Measurements from ENCODE around the gene MYO5A. TPM values are rescaled to one million over a fixed set of nuclear protein-coding genes. Genes with fewer than 3 reads are reported as not detected.

The MYO5A gene
- total RNA-seq, 1 donor from 2014 or later = 7.4 TPM

DNA sequence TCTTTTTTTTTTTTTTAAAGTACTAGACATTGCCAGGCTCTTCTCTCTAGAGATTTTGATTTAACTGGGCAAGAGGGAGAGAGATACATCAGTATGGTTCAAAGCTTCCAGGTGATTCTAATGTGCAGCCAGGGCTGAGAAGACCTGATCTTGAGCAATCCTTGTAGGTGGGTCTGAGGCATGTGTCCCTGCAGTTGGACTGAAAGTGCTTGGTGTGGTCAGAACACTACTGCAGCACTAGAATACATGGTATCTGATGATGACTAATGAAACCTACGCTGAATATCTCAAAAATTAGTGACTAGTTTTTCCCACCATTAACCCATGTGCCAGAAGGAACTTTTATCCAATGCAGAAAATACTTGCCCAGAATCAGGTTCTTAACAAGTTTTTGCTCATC, 198.7 kb downstream of the MYO5A start:
- DNase-seq = no peak

DNA sequence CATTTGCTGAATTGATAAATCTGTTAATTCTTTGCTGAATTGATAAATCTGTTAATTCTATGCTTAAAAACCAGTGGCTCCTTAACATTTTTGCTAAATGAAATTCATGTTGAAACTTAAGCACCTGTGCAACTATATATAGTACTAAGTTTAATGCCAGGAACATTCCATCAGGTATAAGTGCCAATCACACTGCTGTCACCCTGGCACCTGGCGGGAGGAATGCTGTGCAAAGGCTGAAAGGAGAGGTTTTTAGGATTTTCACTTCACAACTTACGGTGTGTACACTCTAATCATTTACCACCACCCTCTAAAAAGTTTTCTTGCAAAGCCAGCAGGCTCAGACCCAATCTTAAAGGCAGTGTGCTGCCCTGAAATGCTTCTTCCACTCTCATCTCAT, 199.5 kb downstream of the MYO5A start:
- DNase-seq (no peak), ATAC-seq (ENCODE audit: poor library complexity) (no peak)
- intact Hi-C loops (cut with DNase I) = no loop called here

More for the DNA sequence above, 198.7 kb downstream of the MYO5A start:
- no peak for ATAC-seq (ENCODE audit: poor library complexity)
- intact Hi-C loops (cut with DNase I) = no loop called here

DNA sequence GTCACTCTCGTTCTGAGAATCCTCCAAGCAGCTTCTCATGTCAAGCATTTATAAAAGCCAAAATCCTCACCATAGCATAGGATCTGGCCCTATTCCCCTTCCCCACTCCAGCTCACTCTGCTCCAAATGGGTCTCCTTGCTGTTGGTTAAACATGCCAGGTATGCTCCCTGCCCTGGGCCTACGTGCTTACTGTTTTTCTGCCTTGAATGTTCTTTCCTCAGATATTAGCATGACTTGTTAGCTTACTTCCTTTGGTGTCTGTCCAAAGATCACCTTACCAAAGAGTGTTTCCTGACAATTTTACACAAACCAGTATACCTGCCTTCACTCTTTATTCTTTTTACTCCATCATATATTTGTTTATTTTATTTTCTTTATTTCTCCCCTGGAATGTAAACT, 200.0 kb downstream of the MYO5A start:
- intact Hi-C loops (cut with DNase I) = no loop called here
- DNase-seq (no peak), ATAC-seq (ENCODE audit: poor library complexity) (no peak)

DNA sequence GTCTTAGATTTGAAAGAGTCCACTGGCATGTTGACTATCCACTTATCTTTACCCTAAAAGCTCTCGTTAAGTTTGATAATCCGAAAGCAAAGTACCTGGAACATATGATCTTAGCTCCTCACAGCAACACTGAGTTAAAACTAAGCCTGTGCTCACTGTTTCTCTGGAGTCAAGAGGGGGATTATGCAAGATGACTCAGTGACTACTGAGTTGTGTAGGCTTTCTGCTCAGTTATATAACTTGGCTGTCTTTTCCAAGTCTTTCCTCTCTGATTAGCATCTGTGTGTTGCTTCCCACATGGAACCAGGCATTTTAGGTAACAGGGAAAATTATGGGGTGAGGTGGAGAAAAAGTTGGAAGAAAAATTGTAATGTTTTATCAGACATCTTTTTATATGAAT, 201.9 kb downstream of the MYO5A start:
- DNase-seq = no peak
- ATAC-seq (ENCODE audit: poor library complexity) = no peak
- intact Hi-C loops (cut with DNase I) = no loop called here

DNA sequence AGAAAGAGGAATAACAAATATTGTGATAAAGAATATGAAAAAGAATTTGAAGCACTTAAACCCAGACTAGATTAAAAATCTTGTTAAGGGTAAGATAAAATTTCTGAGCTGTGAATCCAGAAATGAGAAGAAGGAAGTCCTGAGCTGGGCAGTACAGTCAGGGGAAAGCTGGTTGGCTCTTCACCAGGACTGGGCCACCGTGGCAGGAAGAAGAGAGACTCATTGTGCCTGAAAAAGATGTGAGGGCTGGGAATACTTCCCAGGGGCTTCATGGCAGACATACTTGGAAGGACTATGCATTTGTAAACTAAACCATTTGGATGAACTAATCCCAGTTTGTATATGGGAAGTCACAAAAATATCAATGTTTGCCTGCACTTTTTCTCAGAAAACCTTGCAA, 204.6 kb downstream of the MYO5A start:
- DNase-seq = no peak
- ATAC-seq (ENCODE audit: poor library complexity) = no peak
- intact Hi-C loops (cut with DNase I) = no loop called here

DNA sequence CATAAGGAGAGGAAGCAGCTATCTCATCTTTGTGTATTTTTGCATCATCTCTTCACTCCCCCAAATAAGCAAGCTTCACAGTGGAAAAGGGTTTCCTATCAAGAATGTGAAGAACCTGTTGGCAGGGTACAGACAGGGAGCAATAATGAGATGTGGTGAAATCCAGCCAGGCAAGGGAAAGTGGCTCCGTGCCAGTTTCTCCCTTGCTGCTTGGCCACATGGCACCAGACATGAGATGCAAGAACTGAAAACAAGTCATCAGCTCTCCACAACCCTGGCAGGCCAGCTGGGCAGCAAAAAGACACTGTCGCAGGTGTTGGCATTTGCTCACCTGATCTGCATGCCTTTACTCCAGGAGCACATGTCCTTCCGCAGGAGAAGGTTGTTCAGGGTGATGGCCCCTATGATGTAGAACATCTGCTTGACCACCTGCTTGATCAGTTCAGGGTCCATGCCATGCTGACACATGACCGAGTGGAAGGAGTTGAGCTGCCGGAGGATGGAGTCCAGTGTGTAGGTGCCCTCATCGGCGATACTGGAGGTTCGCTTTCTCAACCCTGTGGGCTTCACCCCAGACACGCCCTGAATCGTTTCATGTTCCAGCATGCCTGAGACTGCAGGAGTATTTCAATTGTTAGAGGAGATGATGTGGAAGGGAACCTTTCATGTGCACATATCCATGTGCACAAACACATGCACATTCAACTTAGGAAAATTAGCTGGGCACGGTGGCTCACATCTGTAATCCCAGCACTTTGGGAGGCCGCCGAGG, 209.8 kb downstream of the MYO5A start:
- intact Hi-C loops (cut with DNase I) = no loop called here
- ATAC-seq (ENCODE audit: poor library complexity) = peak; percentile 97
- peak; percentile 76 for DNase-seq

GRCh38 chr15:52317688-52318087, 211.0 kb downstream of the MYO5A start:
- intact Hi-C loops (cut with DNase I) = no loop called here
- DNase-seq = no peak
- no peak for ATAC-seq (ENCODE audit: poor library complexity)

DNA sequence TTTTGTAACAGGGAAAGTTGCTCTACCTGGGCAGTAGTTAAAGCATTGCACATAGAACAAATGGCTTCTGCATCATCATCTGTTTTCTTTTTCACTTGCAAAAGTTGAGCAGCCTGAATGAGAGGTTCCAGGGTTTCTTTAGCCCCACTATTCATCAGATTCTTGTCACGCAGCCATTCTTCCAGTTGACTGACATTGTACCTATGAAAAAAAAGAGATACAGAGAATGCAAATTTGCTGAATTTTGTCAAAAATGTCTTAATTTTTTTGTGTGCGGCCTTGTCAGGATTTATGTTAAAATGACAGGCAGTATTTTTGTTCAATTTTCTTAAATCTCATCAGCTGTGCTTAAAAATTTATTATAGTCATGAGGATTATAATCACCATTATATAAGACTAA, 211.7 kb downstream of the MYO5A start:
- intact Hi-C loops (cut with DNase I) = no loop called here
- ATAC-seq (ENCODE audit: poor library complexity) (no peak), DNase-seq (no peak)

DNA sequence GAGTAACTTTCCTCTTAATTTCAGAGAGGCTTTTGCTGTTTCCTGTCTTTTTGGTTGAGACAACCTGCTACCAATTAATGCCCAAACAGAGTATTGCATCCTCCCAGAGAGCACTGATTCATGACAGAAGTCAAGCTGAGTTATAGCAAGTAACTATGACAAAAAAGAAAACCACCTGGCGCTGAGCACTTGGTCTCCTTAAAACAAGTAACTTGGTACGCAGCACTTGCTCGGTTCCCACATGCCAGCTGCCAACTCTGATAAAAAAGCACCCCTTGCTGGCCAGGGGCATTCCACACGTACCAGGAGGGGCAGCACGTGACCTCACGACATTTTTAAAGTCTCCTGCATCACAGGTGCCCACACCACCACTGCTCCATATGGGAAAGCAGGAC, 219.5 kb downstream of the MYO5A start:
- intact Hi-C loops (cut with DNase I) = no loop called here
- ATAC-seq (ENCODE audit: poor library complexity) (peak; percentile 20), DNase-seq (no peak)

DNA sequence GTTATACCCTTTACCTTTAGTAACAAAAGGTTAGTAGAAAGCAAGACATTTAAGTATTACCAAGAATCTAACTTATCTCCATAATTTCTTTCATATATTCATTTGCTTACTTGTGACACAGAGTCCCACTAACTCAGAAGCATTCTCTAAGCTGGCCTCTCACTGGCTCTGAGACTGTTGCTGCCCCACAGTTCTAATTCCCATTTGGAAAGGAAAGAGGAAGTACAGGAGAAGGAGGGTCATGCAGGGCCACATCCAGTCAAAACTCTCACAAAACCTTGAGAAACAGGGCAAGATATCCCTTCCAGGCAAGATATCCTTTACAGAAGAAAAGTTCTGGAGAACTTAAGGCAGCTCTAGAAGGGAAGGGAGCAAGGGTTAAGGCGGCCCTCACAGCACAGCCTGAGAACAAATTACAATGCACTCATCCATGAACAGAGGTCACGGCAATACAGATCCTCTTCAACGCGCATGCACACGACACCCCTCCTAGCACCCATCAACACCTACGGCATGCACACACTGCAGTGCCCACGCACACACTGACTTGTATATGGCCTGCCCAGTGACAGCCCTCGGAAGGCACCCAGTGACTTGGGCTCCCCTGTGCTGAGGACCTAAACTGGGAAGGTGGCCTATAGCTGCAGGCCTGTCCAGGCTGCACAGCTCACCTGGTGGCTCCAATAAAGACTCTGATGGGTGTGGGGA, 220.1 kb downstream of the MYO5A start:
- DNase-seq (no peak), ATAC-seq (ENCODE audit: poor library complexity) (peak; percentile 43)
- intact Hi-C loops (cut with DNase I) = no loop called here

DNA sequence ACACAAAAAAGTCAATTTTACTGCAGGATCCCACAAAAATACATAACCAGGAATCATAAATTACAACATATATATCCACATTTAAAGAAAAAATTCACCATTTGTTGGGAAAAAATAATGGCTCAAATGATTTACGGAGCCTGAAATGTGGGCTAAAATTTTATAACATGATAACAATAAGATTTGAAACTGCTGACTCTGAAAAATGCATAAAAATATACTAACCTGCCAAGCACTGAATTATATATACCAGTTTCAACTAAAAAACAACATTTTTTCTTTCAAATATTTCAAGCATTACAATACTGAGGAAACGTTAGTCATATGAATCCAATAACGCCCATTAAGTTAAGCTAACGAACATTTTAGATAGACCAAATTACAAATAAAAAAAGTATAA, 220.8 kb downstream of the MYO5A start:
- no peak for ATAC-seq (ENCODE audit: poor library complexity)
- intact Hi-C loops (cut with DNase I) = no loop called here

GRCh38 chr15:52306270-52306669, 222.4 kb downstream of the MYO5A start:
- no peak for ATAC-seq (ENCODE audit: poor library complexity)
- intact Hi-C loops (cut with DNase I) = no loop called here
- DNase-seq = no peak

More for the DNA sequence above, 220.8 kb downstream of the MYO5A start:
- DNase-seq = no peak

DNA sequence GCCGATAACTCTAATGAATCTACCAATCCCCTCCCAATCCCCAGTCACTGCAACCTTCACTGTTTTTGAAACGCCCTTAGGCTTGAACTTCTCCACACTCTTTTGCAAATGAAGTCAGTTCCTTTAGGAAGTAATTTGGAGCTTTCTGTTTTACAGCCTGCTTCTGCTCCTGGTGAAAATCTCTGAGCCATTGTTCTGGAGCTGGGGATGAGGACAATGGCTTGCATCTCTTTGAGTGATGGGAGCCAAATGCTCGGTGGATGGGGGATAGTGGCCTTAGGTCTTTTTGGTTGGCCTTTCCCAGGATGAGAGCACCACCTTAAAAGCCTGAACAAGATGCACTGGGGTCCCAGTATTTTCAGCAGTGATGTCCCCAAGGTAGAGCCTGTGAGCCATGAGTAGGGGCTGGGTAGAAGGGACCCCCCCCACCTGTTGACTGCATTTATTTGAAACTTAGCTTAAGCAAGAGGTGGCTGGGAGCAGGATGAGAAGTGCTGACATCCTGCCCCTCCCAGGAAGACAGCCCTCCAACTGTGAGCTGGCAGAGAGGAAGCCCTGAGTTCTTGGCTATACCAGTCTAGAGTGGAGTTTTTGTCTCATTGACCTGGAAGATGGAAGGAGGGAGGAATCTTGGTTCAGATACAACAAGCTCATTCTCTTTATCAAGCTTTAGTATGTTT, 225.4 kb downstream of the MYO5A start:
- DNase-seq = no peak
- ATAC-seq (ENCODE audit: poor library complexity) = no peak
- intact Hi-C loops (cut with DNase I) = no loop called here

DNA sequence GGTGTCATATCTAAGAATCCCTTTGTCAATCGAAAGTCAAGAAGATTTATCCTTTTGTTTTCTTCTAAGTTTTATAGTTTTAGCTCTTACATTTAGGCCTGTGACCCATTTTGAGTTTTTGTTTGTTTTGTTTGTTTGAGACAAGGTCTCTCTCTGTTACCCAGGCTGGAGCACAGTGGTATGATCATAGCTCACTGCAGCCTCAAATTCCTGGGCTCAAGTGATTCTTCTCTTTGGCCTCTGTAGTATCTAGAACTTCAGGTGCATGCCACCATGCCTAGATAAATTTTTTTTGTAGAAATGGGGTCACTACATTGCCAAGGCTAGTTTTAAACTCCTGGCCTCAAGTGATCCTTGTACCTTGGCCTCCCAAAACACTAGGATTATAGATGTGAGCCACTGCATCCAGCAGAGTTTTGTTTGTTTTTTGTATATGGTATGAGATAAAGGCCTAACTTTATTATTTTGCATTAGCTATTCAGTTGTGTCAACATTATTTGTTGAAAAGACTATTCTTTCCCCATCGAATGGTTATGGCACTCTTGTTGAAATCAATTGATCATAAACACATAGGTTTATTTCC, 227.3 kb downstream of the MYO5A start:
- intact Hi-C loops (cut with DNase I) = no loop called here
- DNase-seq (no peak), ATAC-seq (ENCODE audit: poor library complexity) (no peak)

GRCh38 chr15:52295421-52296001, 233.2 kb downstream of the MYO5A start, which contains the start of gene MYO5C:
TSS of gene MYO5C (minus strand) at chr15:52295804. CDS start at chr15:52295636, 168 bp downstream.
- DNase-seq = peak; percentile 89
- intact Hi-C loops (cut with DNase I) = no loop called here
- peak; percentile 95 for ATAC-seq (ENCODE audit: poor library complexity)

DNA sequence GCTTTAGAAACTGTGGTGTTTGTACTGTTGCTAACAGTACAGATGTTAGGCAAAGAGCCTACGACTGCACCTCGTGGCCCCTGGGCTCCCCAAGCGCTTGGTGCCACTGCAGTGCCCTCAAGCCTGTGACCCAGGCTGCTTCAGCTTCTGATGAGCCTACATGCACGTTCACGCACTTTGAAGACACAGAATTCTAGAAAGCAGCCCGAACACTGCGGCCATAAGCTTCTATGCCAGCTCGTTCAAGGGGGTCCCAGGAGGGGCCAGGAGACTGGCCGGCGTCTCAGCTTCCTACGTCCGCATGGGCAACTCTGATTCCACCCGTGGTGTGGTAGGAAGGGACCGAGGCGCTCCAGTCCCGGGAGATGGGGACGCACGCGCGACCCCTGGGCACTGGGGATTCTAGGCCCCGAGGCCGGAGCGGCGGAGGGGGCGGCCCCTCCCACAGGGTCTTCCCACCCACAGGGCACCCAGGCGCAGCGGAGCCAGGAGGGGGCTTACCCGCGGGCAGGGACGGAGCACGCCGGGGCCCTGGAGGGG, 233.7 kb downstream of the MYO5A start:
- intact Hi-C loops (cut with DNase I) = no loop called here
- no peak for DNase-seq

DNA sequence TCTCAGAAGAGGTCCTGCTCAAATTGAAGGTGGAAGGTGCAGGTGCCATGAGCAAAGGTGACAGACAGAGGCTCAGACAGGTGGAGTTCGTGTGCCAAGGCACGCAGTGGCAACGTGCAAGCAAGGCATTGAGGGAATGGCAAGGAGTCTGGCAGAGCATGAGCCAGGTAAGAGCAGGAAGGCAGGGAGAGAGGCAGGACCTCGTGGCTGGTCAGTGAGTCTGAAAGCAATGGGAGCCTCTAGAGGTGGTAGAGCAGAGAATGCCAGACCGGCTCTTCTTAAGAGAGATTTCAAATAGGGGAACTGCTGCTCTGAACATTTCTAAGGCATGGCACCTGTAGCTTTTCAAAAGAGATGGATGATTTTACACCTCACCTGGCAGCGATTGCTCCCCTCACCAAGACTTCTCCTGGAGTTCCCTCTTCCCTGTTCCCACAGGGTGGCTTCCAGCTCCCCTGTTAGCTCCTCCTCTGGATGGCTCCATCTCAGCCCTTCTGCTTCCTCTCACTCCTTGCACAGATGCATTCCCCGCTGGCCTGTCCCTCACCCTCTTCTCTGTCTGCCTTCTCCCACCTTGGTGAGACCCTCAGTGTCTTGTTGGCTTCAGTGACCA, 235.8 kb downstream of the MYO5A start:
- DNase-seq = no peak
- ATAC-seq (ENCODE audit: poor library complexity) = no peak
- intact Hi-C loops (cut with DNase I) = no loop called here

More for the DNA sequence above, 233.7 kb downstream of the MYO5A start:
- peak; percentile 13 for ATAC-seq (ENCODE audit: poor library complexity)

DNA sequence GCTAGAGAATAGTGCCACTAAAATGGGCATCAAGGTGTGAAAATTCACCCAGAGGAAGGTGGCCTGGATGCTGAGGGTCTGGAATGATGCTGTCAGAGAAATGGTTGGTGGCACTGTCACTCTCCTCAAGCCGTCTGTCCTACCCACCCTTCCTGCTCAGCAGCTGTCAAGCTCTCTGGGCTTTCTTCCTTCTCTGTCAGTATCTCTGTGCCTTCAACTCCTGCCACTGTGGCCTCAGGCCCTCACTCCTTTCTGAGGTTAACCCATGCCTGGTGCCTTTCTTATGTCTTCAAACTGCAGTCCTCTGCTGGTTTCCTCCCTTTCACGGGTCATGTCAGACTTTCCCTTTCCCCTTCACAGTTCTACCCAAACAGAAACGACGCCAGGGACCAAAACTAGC, 237.5 kb downstream of the MYO5A start:
- ATAC-seq (ENCODE audit: poor library complexity) = no peak
- no peak for DNase-seq
- intact Hi-C loops (cut with DNase I) = no loop called here
